GM12892 (cell line): ENCODE results near the gene CDH9.

Source experiments
- POLR2A ChIP-seq: IDR thresholded peaks from 2 replicates; pipeline ENCODE4 v1.6.1; 2011; ENCODE audit warnings: low read depth, low read length, control low read depth
- TAF1 ChIP-seq: IDR thresholded peaks from 2 replicates; pipeline ENCODE4 v1.6.1; 2011; ENCODE audit warnings: low read depth, mild to moderate bottlenecking, control low read depth, low read length, borderline replicate concordance

DNA sequence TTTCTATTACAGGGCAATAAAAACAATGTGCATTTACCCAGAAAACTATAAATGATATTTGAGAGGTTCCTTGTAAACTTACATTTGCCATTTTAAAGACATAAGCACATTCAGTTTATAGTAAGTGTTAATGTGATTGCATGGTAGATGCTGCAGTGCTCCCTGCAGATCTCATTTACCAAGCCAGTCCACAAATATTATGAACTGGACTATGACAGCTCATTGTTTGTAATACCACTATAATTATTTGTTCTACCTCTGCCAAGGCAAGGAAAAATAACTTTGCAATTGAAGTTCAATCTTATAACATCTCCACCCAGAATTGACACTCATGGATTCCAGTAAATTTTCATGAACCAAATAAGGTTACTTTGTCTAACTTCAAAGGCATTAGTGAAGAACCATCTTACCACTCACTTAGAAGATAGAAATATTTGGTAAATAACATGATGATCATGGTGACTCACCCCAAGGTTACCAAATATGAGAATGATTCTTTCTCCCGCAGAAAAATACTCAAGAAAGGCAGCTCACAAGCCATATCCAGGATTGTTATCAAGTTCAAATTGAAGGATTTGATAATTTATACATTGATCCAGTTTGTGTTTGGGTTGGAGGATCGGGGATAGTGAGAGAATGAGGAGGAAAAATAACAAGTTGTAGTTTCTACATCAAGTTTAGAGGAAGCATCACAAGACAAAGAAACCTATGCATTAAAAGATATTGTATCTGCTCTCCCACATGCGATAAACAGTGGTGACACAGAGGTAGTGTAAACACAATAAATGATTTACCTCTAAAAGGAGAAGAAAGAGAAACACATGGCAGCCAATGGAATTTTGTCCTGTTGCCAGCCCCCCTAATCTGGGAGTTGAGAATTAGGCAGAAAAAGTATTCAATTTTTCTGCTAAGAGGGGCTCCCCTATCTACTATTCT lies 29.5 kb downstream of the CDH9 start:
- TF ChIP-seq POLR2A (no peak), TAF1 (no peak)
